ENCODE data around the gene NTRK3. TPM values are rescaled to one million over a fixed set of nuclear protein-coding genes. Genes with fewer than 3 reads are reported as not detected.

The NTRK3 gene
- total RNA-seq, 1 experiment from 2014 or later: not detected

GRCh38 chr15:88004399-88004798, 252.1 kb downstream of the NTRK3 start:
- no peak overlapping the region for H3K4me3 ChIP-seq (ENCODE audit: low read depth, low read length)
- intact Hi-C loops (cut with micrococcal nuclease; ENCODE audit: unreplicated experiment): no loop called here
- peaks cover 13% of the 10 kb centered on the region for H3K27me3 Mint-ChIP-seq (ENCODE audit: insufficient read depth, unreplicated experiment)
- no peak overlapping the region for H3K4me3 Mint-ChIP-seq (ENCODE audit: unreplicated experiment)
- no peak overlapping the region for H3K27ac Mint-ChIP-seq (ENCODE audit: unreplicated experiment)
- no peaks in the 10 kb centered on the region for H3K9me3 Mint-ChIP-seq (ENCODE audit: unreplicated experiment)
- H3K27me3 ChIP-seq (replicated peaks; ENCODE audit: control insufficient read depth, insufficient read depth, low read length): no peaks in the 10 kb centered on the region
- DNase-seq: no peak
- CTCF ChIA-PET: no interaction called here
- POLR2A ChIA-PET: no interaction called here
- no peaks in the 10 kb centered on the region for H3K9me3 ChIP-seq
- no peaks in the 10 kb centered on the region for H3K36me3 ChIP-seq (ENCODE audit: control insufficient read depth, insufficient read depth, low read length)
- no peak for TF ChIP-seq CTCF (IDR thresholded peaks at IDR 0.05; ENCODE audit: insufficient read depth in 1 of 2, low read depth in 1 of 2, low read length in 1 of 2, severe bottlenecking in 1 of 2, unreplicated experiment in 1 of 2)
- no peaks in the 10 kb centered on the region for H3K36me3 Mint-ChIP-seq (ENCODE audit: insufficient read depth, unreplicated experiment)
- no TSS peak for BruUV-seq (replicated peaks)
- H3K4me1 ChIP-seq: no peaks in the 10 kb centered on the region
- H3K4me1 Mint-ChIP-seq (ENCODE audit: low read depth, unreplicated experiment): no peaks in the 10 kb centered on the region

- H3K27me3 Mint-ChIP-seq (ENCODE audit: insufficient read depth, unreplicated experiment): peaks cover 10% of the 10 kb centered on the region
- no peak for TF ChIP-seq CTCF (IDR thresholded peaks at IDR 0.05; ENCODE audit: insufficient read depth in 1 of 2, low read depth in 1 of 2, low read length in 1 of 2, severe bottlenecking in 1 of 2, unreplicated experiment in 1 of 2)
- H3K27ac Mint-ChIP-seq (ENCODE audit: unreplicated experiment): no peak overlapping the region
- no peaks in the 10 kb centered on the region for H3K9me3 Mint-ChIP-seq (ENCODE audit: unreplicated experiment)
- H3K4me3 Mint-ChIP-seq (ENCODE audit: unreplicated experiment): no peak overlapping the region
- Histone ChIP-seq H3K4me1 (no peaks in the 10 kb centered on the region), H3K36me3 (ENCODE audit: control insufficient read depth, insufficient read depth, low read length) (no peaks in the 10 kb centered on the region), H3K9me3 (no peaks in the 10 kb centered on the region), H3K27me3 (replicated peaks; ENCODE audit: control insufficient read depth, insufficient read depth, low read length) (no peaks in the 10 kb centered on the region), H3K4me3 (ENCODE audit: low read depth, low read length) (no peak overlapping the region)
- H3K4me1 Mint-ChIP-seq (ENCODE audit: low read depth, unreplicated experiment): no peaks in the 10 kb centered on the region
- ChIA-PET CTCF (no interaction called here), POLR2A (no interaction called here)
- no TSS peak for BruUV-seq (replicated peaks)
- DNase-seq: no peak
- intact Hi-C loops (cut with micrococcal nuclease; ENCODE audit: unreplicated experiment): no loop called here
- H3K36me3 Mint-ChIP-seq (ENCODE audit: insufficient read depth, unreplicated experiment): no peaks in the 10 kb centered on the region
Measured at GRCh38 chr15:88003541-88004327, 252.8 kb downstream of the NTRK3 start.

GRCh38 chr15:88002706-88003105, 253.8 kb downstream of the NTRK3 start:
- BruUV-seq (replicated peaks): no TSS peak
- POLR2A ChIA-PET: no interaction called here
- H3K36me3 ChIP-seq (ENCODE audit: control insufficient read depth, insufficient read depth, low read length): no peaks in the 10 kb centered on the region
- Mint-ChIP-seq H3K4me3 (ENCODE audit: unreplicated experiment) (no peak overlapping the region), H3K36me3 (ENCODE audit: insufficient read depth, unreplicated experiment) (no peaks in the 10 kb centered on the region), H3K4me1 (ENCODE audit: low read depth, unreplicated experiment) (no peaks in the 10 kb centered on the region), H3K27me3 (ENCODE audit: insufficient read depth, unreplicated experiment) (peaks cover 6% of the 10 kb centered on the region), H3K9me3 (ENCODE audit: unreplicated experiment) (no peaks in the 10 kb centered on the region), H3K27ac (ENCODE audit: unreplicated experiment) (no peak overlapping the region)
- no peak for DNase-seq
- intact Hi-C loops (cut with micrococcal nuclease; ENCODE audit: unreplicated experiment): no loop called here
- H3K4me3 ChIP-seq (ENCODE audit: low read depth, low read length): no peak overlapping the region
- TF ChIP-seq CTCF (IDR thresholded peaks at IDR 0.05; ENCODE audit: insufficient read depth in 1 of 2, low read depth in 1 of 2, low read length in 1 of 2, severe bottlenecking in 1 of 2, unreplicated experiment in 1 of 2): no peak
- CTCF ChIA-PET: no interaction called here
- no peaks in the 10 kb centered on the region for H3K27me3 ChIP-seq (replicated peaks; ENCODE audit: control insufficient read depth, insufficient read depth, low read length)
- H3K4me1 ChIP-seq: no peaks in the 10 kb centered on the region
- no peaks in the 10 kb centered on the region for H3K9me3 ChIP-seq

All from Caco-2 (cell line).